Globus pallidus (tissue), 1 donor: ENCODE results near the gene XIAP.
"Not testable (repeated sequence)": the region's sequence is repeated elsewhere in the genome, so short reads cannot be mapped to it uniquely, and the experiment has no call there.

Experiments used
- DNase-seq: peaks from one replicate; pipeline ENCODE4 v3.0.0-alpha.2; 2015; ENCODE audit warnings: low spot score

Gene XIAP

DNA sequence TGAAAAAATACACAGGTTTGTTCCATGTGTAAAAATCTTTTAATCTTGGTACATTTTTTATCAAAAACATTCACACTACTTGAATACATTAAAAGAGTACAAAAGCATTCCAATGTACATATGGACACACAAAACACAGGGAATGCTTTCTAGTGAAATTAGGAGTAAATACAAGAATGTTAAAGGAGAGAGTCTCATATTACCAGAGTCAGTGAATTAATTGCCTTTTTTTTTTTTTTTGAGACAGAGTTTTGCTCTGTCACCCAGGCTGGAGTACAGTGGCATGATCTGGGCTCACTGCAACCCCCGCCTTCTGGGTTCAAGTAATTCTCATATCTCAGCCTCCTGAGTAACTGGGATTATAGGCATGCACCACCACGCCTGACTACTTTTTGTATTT lies 17.0 kb downstream of the XIAP start:
- DNase-seq: no peak

DNA sequence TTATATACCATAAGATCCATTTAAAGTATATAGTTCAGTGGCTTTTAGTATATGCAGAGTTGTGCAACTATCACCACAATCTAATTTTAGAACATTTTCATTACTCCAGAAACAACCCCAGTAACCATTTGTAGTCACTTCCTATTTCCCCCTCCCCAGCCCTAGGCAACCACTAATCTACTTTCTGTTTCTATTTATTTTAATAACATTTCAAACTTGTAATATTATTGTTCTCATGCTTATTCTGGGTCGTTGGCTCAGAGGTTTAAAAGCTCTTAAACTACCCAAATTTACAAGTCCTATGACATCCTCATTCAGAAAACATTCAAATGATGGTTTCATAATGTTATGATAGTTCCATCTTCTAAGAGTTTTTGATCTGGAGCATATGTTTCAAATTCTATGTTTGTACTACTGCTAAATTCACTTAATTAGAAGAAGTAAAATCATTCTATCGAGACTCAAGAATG lies 18.4 kb downstream of the XIAP start:
- no peak for DNase-seq

DNA sequence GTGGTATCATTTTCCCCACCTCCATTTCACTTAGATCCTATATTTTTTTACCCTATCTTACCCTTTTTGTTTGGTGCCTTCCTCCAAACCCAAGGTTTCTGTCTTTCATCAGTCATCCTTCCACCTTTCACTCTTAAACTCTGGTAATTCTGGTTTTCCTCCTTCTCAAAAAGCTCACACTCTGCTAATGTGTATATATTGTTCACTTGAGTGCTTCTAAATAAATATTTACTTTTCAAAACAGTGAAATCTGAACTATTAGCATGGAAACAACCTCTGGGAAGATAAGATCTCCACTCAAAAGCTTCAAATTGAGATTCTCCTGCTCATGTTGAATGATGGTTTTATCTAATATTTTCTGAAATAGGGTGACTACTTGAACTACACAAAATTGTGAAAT lies 21.5 kb downstream of the XIAP start:
- no peak for DNase-seq

DNA sequence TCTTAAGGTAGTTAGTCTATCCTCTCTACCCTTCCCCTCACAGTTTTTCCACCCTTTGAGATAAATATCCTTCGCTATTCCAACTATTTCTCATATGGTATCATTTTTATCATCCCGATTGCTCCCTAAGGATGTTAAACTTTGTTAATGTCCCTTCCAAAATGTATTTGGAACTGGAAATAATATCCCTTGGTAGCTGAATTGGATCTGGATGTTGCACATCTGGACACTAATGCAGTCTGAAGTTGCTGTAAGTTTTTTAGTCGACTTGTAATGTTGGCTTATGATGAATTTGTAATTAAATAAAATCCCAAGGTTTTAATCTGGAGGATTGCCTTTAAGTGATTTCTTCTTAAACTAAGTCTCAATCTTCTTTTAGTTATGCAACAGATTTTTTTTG lies 22.5 kb downstream of the XIAP start:
- DNase-seq: no peak

DNA sequence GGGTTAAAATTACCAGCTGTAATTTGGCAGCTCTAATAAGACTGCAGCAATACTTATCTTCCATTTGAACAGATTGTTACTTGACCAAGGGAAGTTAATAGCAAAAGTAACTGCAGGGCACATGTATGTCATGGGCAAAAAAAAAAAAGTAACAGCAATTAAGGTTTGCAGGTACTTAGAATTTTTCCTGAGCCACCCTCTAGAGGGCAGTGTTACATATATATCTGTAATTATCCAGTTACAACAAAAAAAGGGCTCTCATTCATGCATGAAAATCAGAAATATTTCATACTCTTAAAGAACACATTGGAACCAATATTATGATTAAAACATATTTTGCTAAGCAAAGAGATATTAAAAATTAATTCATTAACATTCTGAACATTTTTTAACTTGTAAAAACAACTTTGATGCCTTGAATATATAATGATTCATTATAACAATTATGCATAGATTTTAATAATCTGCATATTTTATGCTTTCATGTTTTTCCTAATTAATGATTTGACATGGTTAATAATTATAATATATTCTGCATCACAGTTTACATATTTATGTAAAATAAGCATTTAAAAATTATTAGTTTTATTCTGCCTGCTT lies 25.1 kb downstream of the XIAP start:
- DNase-seq: peak; percentile 25

DNA sequence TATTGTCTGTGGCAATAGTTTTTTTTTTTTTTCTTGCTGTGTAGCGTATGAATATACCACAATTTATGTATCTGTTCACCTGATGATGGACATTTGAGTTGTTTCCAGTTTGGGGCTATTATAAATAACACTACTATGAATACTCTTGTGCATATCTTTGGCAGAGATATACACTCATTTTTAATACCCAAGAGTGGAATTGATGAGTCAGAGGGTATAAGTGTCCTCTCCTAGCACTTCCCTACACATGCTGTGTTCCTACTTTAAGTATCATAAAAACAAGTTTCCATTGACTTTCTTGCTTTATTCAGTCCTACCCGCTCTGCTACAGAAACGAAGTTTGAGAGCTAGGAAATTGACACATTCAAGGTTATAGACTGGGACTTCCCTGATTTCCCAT lies 39.8 kb downstream of the XIAP start:
- DNase-seq: no peak

DNA sequence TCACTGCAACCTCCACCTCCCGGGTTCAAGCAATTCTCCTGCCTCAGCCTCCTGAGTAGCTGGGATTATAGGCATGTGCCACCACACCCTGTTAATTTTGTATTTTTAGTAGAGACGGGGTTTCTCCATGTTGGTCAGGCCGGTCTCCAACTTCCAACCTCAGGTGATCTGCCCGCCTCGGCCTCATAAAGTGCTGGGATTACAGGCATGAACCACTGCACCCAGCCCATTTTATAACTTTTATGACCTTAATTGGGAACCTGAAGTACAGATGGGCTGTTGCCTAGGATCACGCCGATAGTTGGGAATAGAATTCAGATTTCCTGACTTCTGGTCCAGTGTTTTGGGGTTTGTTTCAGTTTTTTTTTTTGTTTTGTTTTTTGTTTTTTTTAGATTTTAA lies 43.4 kb downstream of the XIAP start:
- not testable (repeated sequence) for DNase-seq

DNA sequence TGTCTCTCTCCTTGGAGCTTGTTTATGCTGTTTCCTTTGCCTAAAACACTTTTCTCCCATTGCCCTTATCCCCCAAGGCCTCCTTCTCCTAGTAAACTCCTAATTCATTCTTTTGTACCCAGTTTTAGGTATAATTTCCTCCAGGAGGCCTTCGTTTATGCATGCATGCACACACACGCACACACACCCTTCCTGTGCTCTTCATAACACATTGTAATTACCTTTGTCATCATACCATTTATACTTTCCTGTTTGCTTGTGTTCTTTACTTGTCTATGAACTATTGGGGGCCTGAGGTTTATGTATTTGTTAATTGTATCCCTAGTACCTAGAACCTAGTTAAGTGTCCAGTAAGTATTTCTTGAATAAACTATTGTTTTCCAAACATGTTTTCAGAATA lies 45.5 kb downstream of the XIAP start:
- DNase-seq: no peak

DNA sequence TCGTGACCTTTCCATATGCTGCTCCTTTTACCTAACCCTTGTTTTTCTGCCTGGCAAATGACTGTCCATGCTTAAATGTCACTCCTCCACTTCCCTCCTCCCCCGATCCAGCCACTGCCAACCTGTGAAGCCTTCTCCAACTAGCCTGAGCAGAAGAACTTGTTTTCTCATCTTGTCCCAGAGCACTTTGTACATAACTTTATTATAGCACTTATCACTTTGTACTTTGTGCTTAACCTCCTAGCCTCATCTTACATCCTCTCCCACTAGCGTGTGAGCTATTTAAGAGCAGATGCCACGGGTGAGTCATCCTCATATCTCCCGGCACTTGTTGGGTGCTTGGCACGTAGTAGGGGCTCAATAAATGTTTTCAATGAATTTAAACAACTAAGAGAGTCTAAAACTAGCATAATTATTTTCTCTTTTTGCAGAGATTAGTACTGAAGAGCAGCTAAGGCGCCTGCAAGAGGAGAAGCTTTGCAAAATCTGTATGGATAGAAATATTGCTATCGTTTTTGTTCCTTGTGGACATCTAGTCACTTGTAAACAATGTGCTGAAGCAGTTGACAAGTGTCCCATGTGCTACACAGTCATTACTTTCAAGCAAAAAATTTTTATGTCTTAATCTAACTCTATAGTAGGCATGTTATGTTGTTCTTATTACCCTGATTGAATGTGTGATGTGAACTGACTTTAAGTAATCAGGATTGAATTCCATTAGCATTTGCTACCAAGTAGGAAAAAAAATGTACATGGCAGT lies 46.9 kb downstream of the XIAP start:
- DNase-seq: no peak

DNA sequence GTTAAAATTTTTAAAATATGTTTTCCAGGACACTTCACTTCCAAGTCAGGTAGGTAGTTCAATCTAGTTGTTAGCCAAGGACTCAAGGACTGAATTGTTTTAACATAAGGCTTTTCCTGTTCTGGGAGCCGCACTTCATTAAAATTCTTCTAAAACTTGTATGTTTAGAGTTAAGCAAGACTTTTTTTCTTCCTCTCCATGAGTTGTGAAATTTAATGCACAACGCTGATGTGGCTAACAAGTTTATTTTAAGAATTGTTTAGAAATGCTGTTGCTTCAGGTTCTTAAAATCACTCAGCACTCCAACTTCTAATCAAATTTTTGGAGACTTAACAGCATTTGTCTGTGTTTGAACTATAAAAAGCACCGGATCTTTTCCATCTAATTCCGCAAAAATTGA lies 49.7 kb downstream of the XIAP start:
- DNase-seq: no peak

DNA sequence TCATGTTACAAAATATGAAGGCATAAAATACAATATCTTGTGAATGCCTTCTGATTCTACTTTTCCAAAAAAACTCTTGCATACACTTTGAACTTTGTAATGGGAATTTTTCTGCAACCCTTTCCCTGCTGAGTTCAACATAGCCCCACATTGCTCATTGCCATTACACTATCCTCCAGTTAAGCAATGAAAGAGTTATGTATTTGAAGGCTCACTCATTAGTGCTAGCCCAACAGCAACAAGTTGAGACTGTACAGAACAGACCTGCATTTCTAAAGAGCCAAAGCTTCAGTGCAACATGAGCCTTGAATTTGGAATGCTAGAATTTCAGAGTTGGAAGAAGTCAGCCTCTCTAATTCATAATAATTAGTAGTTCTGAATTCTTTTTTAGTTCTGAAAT lies 57.2 kb downstream of the XIAP start:
- DNase-seq: no peak

DNA sequence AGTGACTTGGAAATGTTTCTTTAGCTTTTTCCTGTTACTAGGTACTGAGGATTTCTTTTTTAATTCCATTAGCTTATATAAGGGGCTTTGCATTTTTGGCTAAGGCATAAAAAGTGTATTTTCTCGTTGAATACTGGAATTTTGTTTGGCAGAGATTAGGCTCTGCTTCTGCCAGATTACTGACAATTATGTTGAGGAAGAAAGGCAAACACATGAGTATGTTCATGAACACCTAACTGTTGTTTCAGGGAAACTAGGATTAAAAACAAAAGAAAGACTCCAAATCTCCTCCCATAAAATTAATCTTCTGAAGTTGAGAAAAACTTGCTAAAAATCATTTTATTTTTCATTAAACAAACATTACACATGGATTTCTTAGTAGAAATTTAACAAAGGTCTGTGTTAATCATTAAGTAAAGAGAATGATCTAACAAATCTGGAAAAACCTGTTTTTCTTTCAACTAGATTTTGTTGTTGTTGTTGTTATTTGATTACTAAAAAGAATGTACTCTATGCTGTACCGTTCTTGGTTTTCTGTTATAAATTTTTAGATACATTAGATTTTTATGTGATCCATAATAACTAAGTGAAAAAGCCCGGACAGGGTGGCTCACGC lies 58.4 kb downstream of the XIAP start:
- no peak for DNase-seq

DNA sequence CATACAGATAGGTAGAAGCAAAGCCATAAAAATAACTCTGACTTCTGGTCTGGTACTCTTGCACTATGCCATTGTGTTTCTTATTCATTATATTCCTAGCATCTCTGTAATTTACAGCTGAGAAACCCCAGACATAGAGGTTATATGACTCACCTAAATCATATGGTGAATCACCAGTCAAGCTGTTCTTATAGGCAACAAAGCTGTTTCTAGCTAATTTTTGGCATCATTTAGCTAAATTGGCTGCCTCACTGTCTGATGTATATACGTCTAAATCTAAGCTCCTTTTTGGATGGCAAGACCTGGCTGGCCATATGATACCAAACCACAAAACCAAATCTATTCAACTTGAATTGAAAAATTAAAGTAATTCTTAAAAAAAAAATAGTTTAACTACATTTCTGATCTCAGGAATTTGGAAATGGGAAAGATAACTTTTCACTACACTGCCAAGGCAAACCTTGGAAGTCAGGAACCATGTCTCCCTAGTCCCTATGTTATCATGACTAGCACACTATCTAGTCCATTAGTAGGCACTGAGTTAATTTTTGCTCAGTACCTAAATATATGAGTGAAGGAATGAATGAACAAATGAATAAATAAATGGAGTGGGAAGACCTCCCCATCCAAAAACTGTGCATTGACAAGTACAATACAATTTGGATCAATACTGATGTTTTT lies 60.4 kb downstream of the XIAP start:
- DNase-seq: no peak

DNA sequence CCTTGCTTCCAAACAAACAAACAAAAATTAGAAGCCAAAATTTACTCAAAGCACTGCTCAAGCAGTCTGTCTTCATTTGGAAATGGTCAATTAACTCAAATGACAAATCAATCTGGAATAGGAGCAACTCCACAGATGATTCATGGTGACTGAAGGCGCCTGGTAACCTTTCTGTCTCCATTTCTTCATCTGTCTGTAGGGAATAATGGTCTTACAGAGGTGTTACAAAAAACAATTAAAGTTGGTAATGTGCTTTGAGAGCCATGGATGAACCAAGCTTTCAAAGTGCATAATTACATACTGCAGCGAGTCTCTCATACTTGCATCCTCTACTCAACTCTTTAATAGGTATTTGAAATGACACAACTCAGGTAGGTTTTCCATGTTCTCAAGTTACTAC lies 63.4 kb downstream of the XIAP start:
- no peak for DNase-seq

DNA sequence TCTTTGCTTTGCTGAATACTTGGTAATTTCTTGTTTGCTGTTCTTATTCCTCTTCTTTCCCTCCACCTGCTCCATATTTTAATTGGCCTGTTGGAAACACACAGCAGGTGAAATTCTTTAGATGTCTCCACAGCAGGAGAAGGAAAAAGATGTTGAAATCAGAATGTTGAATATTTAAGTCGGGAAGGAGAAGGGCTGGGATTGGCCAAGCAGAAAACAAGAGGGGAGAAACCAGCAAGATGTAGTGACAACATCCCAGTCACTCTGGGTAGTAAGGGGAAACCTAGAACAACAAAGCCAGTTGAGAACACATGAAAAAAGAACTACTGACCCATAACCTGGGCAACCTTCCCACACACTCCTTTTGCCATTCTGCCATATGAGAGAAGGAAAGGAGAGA lies 64.3 kb downstream of the XIAP start:
- no peak for DNase-seq

DNA sequence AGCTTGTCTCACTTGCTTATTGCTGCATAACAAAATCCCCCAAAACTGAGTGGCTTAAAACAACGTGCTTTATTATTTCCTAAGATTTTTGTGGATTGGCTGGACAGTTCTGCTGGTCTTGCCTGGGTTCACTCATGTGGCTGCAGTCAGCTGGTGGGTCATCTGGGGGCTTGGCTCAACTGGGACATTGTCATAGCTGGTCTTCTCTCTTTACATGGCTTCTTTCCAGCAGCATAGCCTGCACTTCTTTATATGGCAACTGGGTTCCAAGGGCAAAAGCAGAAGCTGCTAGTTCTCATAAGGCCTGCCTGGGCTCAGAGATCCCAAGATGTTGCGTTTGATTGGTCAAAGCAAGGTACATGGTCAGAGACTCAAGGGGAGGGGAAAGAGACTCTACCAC lies 68.0 kb downstream of the XIAP start:
- DNase-seq: no peak

DNA sequence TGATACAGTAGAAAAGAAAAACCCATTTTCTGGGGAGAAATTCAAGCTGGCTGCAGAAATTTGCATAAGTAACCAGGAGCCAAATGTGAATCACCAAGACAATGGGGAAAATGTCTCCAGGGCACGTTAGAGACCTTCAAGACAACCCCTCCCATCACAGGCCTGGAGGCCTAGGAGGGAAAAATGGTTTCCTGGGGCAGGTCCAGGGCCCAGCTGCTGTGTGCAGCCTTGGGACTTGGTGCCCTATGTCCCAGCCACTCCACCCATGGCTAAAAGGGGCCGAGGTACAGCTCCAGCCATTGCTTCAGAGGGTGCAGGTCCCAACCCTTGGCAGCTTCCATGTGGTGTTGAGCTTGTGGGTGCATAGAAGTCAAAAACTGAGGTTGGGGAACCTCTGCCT lies 72.2 kb downstream of the XIAP start:
- DNase-seq: not testable (repeated sequence)

DNA sequence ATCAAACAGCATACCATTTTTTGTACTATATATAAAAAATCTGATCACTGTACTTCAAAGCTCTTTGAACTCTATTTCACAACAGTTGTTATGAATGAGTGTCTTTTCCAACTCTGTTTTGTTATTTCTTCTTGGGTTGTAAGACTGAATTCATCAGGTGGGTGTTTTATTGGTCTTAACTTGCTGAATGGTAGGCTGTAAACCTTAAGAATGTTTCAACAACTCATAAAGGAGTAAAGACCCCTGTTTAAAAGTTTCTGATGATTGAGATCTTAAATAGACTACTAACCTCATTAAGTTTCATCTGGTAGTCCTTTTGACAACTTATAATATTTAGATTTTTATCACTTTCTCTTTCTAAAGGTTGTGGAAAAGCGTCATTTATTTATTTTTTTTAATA lies 83.2 kb downstream of the XIAP start:
- DNase-seq: no peak

DNA sequence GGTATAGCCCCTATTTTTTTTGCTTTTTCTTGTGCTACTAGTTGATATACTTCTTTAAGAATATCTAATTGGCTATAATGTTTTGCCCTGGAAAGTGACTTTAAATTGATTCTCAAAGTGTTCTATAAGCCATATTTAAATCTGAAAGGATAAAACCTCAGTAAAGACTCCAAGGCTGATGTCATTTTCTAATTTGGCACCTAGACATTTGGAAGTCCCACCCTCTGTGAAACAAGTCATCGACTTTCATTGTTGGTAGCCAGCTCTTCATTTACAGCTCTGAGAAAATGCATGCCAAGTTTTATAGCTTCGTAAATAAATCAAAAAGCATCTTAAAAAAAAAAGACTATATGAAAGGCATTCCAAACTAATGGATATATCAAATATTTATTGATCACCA lies 83.6 kb downstream of the XIAP start:
- no peak for DNase-seq

DNA sequence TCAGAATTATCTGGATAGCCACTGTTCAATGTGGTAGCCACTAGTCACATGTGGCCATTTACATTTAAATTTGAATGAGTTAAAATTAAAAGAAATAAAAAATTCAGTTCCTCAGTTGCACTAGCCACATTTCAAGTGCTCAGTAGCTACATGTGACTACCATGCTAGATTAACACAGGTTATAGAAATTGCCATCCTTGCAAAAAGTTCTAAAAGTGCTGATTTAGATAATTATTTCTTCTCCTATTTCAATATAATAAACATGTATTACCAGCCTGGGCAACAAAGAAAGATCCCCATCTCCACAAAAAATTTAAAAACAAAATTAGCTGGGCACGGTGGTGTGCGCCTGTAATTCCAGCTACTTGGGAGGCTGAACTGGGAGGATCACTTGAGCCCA lies 90.0 kb downstream of the XIAP start:
- DNase-seq: no peak

DNA sequence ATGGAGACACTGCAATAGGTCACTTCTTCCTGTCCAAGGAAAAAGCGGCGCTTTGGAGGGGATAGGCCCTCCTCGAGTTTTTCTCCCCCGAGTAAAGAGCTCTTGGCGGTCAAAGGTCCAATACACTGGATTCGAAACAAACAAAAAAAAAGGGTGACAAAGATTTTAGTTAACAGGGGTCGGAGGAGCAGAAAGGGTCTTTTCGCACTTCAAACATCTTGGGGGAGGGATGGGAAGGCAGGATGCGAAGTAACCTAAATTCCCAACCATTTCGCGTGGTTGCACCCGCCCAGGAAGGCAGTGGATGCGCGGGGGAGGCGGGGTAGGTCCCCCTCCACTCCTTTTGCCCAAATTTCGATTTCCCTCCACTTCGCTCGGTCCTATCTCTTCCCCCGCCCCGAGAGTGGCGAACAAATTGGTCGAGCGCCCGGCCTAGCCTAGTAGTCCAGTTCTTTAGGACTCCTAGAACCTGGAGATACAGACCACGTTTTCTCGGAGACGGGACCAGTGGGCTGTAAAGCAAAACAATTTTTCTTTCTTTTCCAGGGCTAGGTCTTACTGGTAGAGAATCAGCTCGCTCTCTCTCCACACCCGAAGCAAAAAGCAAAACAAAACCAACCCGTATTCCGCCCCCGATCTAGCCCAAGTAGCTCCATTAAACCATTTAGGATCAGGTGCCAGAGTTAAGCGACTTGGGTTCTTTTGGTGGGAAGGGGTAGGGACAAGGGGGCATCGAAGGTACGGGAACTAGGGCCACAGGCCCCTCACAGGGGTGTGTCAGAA lies 99.6 kb downstream of the XIAP start:
- peak; percentile 51 for DNase-seq

DNA sequence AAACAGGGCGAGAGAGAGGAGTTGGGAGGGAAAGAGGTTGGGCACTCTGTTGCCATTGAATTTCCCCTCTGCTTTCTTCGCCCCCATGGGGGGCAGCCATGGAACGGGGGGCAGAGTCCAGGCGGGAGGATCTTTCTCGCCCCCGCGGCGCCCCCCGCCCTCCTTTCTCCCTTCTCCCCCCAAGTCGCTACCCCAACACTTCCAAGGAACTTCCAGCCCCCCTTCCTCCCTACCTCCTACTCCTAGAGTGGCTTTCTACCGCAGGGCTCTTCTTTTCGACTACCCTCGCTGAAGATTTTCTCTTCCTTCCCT lies 101.1 kb downstream of the XIAP start:
- DNase-seq: no peak
